Stomach smooth muscle (tissue), 2 donors: ENCODE data around the gene BANF1.
A peak's percentile ranks its signal among the peaks of the same experiment; 100 is the strongest.

Experiments
- H3K27ac ChIP-seq: one replicate; pipeline ENCODE4 v1.7.0; 2013; ENCODE audit warnings: mild to moderate bottlenecking, low read length, inconsistent platforms
- H3K27me3 ChIP-seq, 2 donors: one replicate each; pipeline ENCODE4 v1.7.0; 2013; ENCODE audit warnings: low read length in 2 of 2; ENCODE audit not compliant: insufficient read depth in 2 of 2, control insufficient read depth in 1 of 2
- H3K36me3 ChIP-seq, 2 donors: one replicate each; pipeline ENCODE4 v1.7.0; 2013; ENCODE audit warnings: low read length in 2 of 2; ENCODE audit not compliant: control insufficient read depth in 2 of 2, insufficient read depth in 2 of 2
- H3K4me1 ChIP-seq: one replicate; pipeline ENCODE4 v1.7.0; 2013; ENCODE audit warnings: low read length; ENCODE audit not compliant: control insufficient read depth, insufficient read depth
- H3K4me3 ChIP-seq, 2 donors: one replicate each; pipeline ENCODE4 v1.7.0; 2013; ENCODE audit warnings: low read length in 2 of 2
- H3K9ac ChIP-seq, 2 donors: one replicate each; pipeline ENCODE4 v1.7.0; 2013; ENCODE audit warnings: low read length in 2 of 2, mild to moderate bottlenecking in 1 of 2
- H3K9me3 ChIP-seq, 2 donors: one replicate each; pipeline ENCODE4 v1.7.0; 2013; ENCODE audit warnings: low read length in 2 of 2; ENCODE audit not compliant: control insufficient read depth in 2 of 2
- donor health status: healthy.
- donor health status: Pancreatic carcinoma.

Gene BANF1

DNA sequence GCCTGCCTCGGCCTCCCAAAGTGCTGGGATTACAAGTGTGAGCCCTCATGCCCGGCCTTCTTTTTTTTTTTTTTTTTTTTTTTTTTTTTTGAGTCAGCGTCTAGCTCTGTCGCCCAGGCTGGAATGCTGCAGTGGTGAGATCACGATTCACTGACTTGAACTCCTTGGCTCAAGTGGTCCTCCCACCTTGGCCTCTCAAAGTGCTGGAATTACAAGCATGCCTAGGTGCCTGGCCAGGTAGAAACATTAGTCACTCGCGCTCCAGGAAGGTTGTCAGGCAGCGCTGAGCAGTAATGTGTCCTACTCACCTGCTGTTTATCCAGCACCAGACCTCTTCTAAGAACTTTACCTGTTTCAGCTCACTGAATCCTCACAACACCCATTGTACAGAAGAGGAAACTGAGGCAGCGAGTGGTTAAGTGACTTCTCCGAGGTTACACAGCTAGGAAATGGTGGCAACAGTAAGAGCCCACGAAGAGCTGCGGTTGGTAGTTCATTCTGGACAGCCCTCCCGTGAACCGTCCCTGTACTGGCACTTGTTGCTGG lies 9.0 kb downstream of the BANF1 start:
- Histone ChIP-seq H3K9me3 (no peaks in the 10 kb centered on the region), H3K27ac (no peak overlapping the region), H3K27me3 (peaks cover 17 to 25% of the 10 kb centered on the region in 2 donors), H3K9ac (no peak overlapping the region), H3K36me3 (peaks cover 0 to 2% of the 10 kb centered on the region in 2 donors), H3K4me1 (peaks cover 9% of the 10 kb centered on the region), H3K4me3 (peak overlapping the region; percentile 22 to 60)

DNA sequence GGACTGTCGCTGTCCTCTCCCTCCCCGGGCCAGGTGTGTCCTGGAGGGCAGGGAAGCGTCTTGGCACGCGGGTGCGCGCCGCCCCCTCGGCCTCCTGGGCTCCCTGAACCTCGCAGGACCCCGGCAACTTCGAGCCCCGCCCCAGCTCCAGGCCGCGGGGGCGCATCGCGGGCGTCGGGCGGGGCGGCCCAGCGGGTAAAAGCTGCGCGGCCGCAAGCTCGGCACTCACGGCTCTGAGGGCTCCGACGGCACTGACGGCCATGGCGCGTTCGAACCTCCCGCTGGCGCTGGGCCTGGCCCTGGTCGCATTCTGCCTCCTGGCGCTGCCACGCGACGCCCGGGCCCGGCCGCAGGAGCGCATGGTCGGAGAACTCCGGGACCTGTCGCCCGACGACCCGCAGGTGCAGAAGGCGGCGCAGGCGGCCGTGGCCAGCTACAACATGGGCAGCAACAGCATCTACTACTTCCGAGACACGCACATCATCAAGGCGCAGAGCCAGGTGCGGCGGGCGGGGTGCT lies 9.5 kb downstream of the BANF1 start, which contains the start of gene CST6:
Gene CST6 (plus strand): TSS at position 224 of the 519 bp plus-strand sequence. CDS start 37 bp downstream, at position 261.
- H3K27ac ChIP-seq = no peak within 1 kb of the TSS
- H3K4me1 ChIP-seq = peaks cover 9% of the 10 kb centered on the region
- no peaks in the 10 kb centered on the region for H3K36me3 ChIP-seq
- peaks cover 17 to 25% of the 10 kb centered on the region in 2 donors for H3K27me3 ChIP-seq
- H3K9ac ChIP-seq = no peak within 1 kb of the TSS
- H3K4me3 ChIP-seq = peak within 1 kb of the TSS; percentile 22 to 60
- H3K9me3 ChIP-seq = no peaks in the 10 kb centered on the region

DNA sequence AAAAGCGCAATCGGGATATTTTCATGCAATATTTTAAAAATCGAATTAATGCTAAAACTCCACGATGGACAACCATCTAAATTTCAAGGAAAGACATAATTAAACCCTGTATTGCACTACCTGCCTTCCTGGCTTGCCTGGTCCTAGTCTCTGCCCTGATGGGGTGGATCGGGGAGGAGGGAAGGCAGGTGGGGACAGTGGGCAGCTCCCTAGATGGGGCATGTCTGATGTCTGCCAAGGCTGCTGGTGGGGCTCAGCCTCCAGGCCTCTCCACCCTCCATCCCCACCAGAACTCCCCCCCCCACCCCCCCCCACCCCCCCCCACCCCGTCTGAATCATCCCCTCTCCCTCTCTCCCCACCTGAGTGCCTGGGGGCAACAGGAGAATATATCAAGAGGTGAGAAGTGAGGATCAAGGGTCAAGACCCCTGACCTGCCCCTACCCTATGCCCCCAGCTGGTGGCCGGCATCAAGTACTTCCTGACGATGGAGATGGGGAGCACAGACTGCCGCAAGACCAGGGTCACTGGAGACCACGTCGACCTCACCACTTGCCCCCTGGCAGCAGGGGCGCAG lies 10.2 kb downstream of the BANF1 start:
- Histone ChIP-seq H3K36me3 (no peaks in the 10 kb centered on the region), H3K27ac (no peak overlapping the region)

GRCh38 chr11:66012946-66013761 lies 10.9 kb downstream of the BANF1 start:
- no peak overlapping the region for H3K27ac ChIP-seq

More for the DNA sequence above, 10.2 kb downstream of the BANF1 start:
- no peak overlapping the region for H3K9ac ChIP-seq
- H3K27me3 ChIP-seq = peaks cover 17 to 25% of the 10 kb centered on the region in 2 donors
- H3K9me3 ChIP-seq = no peaks in the 10 kb centered on the region
- no peak overlapping the region for H3K4me3 ChIP-seq
- H3K4me1 ChIP-seq = peaks cover 9% of the 10 kb centered on the region

GRCh38 chr11:66013762-66014100 lies 11.4 kb downstream of the BANF1 start:
- Histone ChIP-seq H3K9me3 (no peaks in the 10 kb centered on the region), H3K4me1 (peaks cover 9% of the 10 kb centered on the region), H3K36me3 (no peaks in the 10 kb centered on the region), H3K27ac (no peak overlapping the region), H3K27me3 (peaks cover 17 to 25% of the 10 kb centered on the region in 2 donors), H3K4me3 (no peak overlapping the region), H3K9ac (no peak overlapping the region)

More at GRCh38 chr11:66012946-66013761, 10.9 kb downstream of the BANF1 start:
- peaks cover 17 to 25% of the 10 kb centered on the region in 2 donors for H3K27me3 ChIP-seq
- H3K4me3 ChIP-seq = no peak overlapping the region
- H3K9me3 ChIP-seq = no peaks in the 10 kb centered on the region
- H3K36me3 ChIP-seq = no peaks in the 10 kb centered on the region
- H3K4me1 ChIP-seq = peaks cover 9% of the 10 kb centered on the region
- no peak overlapping the region for H3K9ac ChIP-seq

DNA sequence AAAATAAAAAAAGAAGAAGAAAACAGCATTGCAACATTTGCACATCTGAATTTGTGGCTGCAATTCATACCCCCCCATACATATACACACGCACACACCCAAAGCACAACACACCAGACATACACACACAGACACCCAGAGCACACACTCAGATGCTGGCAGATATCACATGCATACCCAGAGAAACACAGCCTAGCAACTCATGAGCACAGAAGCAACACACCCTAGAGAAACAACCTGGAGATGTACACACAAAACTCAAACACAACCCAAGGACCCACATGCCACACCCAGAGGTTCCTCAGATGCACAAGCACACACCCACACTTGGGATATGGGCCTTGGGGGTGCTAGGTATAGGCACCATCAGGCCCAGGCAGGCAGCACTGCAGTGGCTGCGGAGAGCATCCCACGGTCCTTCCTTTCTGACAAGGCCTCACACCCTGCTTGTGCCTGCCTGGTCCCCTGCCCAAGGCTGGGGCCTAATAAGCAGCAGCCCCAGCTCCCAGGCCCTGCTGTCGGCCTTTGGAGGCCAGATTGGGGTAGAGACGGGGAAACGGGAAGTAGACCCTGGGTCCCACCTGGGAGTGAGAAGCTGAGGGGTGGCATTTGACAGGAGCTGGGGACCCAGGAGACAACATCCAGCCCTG lies 12.6 kb downstream of the BANF1 start:
- Histone ChIP-seq H3K27me3 (peaks cover 17 to 25% of the 10 kb centered on the region in 2 donors), H3K9ac (no peak overlapping the region), H3K4me3 (no peak overlapping the region), H3K27ac (no peak overlapping the region), H3K4me1 (peaks cover 9% of the 10 kb centered on the region), H3K36me3 (no peaks in the 10 kb centered on the region), H3K9me3 (no peaks in the 10 kb centered on the region)

DNA sequence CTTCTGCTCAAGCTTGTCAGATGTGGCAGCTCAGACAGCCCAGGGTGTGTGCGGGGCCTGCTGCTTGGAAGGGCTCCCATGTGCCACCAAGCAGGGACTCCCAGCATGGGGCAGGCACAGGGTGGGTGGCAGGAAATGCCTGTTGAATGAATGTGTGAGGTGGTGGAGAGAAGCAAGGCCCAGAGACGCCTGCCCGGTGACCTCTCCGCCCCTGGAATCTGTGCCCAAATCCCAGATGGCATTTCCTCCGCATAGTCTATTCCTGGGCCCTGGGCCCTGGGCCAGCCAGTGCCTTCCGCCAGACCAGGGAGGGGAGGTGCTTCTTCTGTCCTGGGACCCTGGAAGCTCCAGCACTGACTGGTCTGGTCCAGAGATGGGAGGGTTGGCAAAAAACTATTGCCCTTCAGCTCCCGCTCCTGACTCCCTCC lies 13.2 kb downstream of the BANF1 start:
- peaks cover 17 to 25% of the 10 kb centered on the region in 2 donors for H3K27me3 ChIP-seq
- no peak overlapping the region for H3K4me3 ChIP-seq
- H3K4me1 ChIP-seq = peaks cover 9% of the 10 kb centered on the region
- H3K9ac ChIP-seq = no peak overlapping the region
- no peaks in the 10 kb centered on the region for H3K36me3 ChIP-seq
- H3K9me3 ChIP-seq = no peaks in the 10 kb centered on the region
- H3K27ac ChIP-seq = no peak overlapping the region

DNA sequence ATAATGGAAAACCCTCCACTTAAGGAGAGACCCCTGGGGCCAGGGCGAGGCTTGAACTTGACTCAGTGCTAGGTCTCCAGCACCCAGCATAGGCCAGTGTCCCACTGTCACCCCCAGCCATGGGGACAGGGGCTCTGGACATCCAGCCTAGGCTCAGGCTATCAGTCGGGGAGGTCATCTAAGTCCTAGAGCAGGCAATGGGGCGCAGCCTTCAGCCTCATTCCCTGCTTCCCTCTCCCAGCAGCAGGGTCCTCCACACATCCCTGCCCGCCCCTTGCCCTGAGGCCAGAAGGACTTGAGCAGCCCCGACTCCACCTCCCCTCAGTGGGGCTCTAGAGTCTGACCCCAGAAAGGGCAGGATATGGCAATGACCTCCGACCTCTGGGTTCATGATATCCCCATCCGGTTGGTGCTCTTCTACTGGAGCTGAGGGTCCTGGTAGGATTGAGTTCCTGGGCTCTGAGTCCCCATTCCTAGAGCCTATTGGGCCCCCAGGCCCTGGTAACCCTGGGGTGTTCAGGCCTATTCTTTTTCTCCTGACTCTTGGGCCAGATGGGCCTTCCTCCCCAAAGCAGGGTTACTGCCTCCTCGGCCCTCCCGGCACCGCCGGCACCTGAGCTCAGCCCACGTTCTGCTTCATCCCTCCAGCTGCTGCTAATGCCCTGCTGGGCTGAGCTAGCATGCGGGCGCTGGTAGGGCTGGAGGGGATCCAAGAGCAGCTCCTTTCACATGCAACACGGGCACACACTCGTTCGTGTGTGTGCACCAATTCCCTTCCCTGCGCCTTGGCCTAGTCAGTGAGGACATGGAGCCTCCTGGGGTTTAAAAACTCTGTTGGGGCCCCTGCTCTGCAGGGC lies 13.9 kb downstream of the BANF1 start:
- Histone ChIP-seq H3K36me3 (no peaks in the 10 kb centered on the region), H3K4me3 (no peak overlapping the region), H3K9ac (no peak overlapping the region), H3K27ac (no peak overlapping the region), H3K4me1 (peaks cover 9% of the 10 kb centered on the region), H3K9me3 (no peaks in the 10 kb centered on the region), H3K27me3 (peaks cover 17 to 24% of the 10 kb centered on the region in 2 donors)

DNA sequence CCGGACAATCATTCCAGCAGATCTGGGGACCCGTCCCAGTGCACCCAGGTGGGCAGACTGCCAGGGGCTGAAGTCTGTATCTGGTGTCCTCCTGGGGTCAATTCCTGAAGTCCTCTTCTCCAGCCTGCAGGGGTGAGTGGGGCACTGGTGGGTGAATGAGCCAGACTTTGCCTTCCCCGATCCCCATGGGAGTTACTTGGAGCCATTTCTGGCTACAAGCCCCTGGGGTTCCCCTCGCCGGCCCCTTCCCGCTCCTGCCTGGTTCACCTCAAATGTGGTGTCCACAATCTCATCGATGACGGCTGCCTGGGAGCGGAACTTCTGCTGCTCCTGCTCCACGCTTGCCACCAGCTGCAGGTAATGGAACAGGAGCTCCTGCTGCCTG lies 14.5 kb downstream of the BANF1 start:
- no peak overlapping the region for H3K4me3 ChIP-seq
- H3K9ac ChIP-seq = no peak overlapping the region
- H3K9me3 ChIP-seq = no peaks in the 10 kb centered on the region
- H3K27ac ChIP-seq = no peak overlapping the region
- peaks cover 6% of the 10 kb centered on the region for H3K4me1 ChIP-seq
- peaks cover 17 to 23% of the 10 kb centered on the region in 2 donors for H3K27me3 ChIP-seq
- H3K36me3 ChIP-seq = no peaks in the 10 kb centered on the region

DNA sequence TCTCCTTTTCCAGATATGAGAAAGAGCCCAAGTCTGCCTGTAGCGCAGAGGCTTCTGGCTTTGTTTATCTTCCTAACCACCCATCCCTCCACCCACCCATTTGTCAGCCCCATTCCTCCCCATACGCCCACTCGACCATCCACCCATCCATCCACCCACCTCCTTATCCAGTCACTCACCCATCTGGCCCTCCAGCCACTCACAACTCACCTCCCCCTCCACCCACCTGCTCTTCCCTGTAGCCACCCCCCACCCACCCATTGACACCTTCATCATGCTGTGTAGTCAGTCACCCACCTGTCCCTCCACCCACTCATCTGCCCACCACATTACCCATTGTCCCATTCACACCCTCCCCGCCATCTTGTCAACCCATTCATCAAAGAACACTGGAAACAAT lies 15.0 kb downstream of the BANF1 start:
- Histone ChIP-seq H3K27ac (no peak overlapping the region), H3K36me3 (no peaks in the 10 kb centered on the region), H3K27me3 (peaks cover 14 to 18% of the 10 kb centered on the region in 2 donors), H3K9me3 (no peaks in the 10 kb centered on the region), H3K9ac (no peak overlapping the region), H3K4me1 (peaks cover 2% of the 10 kb centered on the region), H3K4me3 (no peak overlapping the region)
